Peyer's patch (tissue), 4 donors: ENCODE measurements around the gene BANP. TPM values are rescaled to one million over a fixed set of nuclear protein-coding genes. Genes with fewer than 3 reads are reported as not detected.

Experiments used
- DNase-seq, 3 donors: peaks; one replicate each; pipeline ENCODE4 v3.0.0-alpha.2; 2017 to 2019
- H3K27ac ChIP-seq, 4 donors: fragments of 200-600 bp; sonication (generic); one replicate each; pipeline ENCODE4 v1.5.1; 2016 to 2019
- H3K27me3 ChIP-seq, 2 donors: fragments of 200-600 bp; sonication (generic); one replicate each; pipeline ENCODE4 v1.5.1; 2019
- H3K36me3 ChIP-seq, 3 donors: fragments of 200-600 bp; sonication (generic); one replicate each; pipeline ENCODE4 v1.5.1; 2016 to 2019
- H3K4me1 ChIP-seq, 4 donors: fragments of 200-600 bp; sonication (generic); one replicate each; pipeline ENCODE4 v1.5.1; 2016 to 2019
- H3K4me3 ChIP-seq, 4 donors: fragments of 200-600 bp; sonication (generic); 1 replicate in 3 of 4; 2 replicates in 1 of 4; pipeline ENCODE4 v1.5.1; 2016 to 2019; ENCODE audit warnings: mild to moderate bottlenecking in 1 of 4
- H3K9me3 ChIP-seq, 4 donors: fragments of 200-600 bp; sonication (generic); one replicate each; pipeline ENCODE4 v1.5.1; 2016 to 2019; ENCODE audit warnings: mild to moderate bottlenecking in 1 of 4
- POLR2A ChIP-seq, 2 donors: fragments of 450-650 bp; IDR thresholded peaks; one replicate each; pipeline ENCODE4 v1.5.1; 2017; ENCODE audit warnings: antibody characterized with exemption in 2 of 2, mild to moderate bottlenecking in 2 of 2, moderate library complexity in 2 of 2
- total RNA-seq, 4 donors: library from RNA; depleted of rRNA; stranded (reverse); fragments of >200 nt; gene quantifications; one replicate each; pipeline ENCODE4 v1.1.0, GENCODE V29; 2016
- TF ChIP-seq, protein P1 (sequence below), 6 experiments: fragments of 450-650 bp in 4 of 6; fragments of 200-600 bp in 2 of 6; sonication (generic) in 1 of 6; IDR thresholded peaks; one replicate each; pipeline ENCODE4 v1.5.1; 2017 to 2019; ENCODE audit warnings: antibody characterized with exemption in 6 of 6, mild to moderate bottlenecking in 3 of 6, moderate library complexity in 1 of 6

The BANP gene
- total RNA-seq, 4 donors from 2014 or later: 27.6 to 113 (median 42.7) TPM

DNA sequence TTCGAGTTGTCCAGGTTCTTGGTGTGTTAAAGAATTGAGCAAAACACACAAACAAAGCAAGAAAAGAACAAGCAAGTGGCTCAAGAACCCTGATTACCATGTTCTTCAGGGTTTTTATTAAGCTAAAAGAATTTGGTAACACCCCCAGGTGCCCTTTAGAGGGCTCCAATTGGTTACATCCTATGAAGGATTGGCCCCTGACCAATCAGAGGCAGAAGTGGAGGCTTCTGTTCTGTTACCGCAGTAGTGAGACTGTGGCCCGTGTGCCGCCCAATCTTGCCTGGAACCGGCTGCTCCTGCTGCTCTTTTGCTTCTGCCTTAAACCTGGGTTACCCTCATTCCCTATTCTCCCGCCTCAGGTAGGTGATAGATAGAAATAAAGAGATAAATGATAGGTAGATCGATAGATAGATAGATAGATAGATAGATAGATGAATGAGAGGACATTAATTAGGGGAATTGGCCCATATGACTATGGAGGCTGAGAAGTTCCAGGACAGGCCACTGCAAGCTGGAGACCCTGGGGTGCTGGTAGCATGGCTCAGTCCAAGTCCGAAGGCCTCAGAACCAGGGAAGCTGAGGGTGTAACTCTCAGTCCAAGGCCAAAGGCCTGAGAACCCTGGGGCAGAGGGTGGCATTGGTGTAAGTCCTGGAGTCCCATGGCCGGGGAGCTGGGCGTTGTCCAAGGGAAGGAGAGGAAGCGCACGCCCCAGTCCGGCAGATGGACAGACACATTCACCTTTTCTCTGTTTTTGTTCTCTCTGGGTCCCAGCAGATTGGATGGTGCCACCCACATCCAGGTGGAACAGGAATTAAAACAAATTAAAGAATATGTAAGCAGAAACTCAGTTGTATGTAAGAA is 11.4 kb upstream of the BANP start:
- peaks cover 0 to 2% (median under 1%) of the 10 kb centered on the region in 4 donors for H3K4me1 ChIP-seq
- TF ChIP-seq, protein P1, sequence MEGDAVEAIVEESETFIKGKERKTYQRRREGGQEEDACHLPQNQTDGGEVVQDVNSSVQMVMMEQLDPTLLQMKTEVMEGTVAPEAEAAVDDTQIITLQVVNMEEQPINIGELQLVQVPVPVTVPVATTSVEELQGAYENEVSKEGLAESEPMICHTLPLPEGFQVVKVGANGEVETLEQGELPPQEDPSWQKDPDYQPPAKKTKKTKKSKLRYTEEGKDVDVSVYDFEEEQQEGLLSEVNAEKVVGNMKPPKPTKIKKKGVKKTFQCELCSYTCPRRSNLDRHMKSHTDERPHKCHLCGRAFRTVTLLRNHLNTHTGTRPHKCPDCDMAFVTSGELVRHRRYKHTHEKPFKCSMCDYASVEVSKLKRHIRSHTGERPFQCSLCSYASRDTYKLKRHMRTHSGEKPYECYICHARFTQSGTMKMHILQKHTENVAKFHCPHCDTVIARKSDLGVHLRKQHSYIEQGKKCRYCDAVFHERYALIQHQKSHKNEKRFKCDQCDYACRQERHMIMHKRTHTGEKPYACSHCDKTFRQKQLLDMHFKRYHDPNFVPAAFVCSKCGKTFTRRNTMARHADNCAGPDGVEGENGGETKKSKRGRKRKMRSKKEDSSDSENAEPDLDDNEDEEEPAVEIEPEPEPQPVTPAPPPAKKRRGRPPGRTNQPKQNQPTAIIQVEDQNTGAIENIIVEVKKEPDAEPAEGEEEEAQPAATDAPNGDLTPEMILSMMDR (IDR thresholded peaks at IDR 0.05): no peak
- TF ChIP-seq POLR2A (IDR thresholded peaks at IDR 0.05): no peak
- no peak overlapping the region for H3K27ac ChIP-seq
- no peaks in the 10 kb centered on the region for H3K36me3 ChIP-seq
- no peaks in the 10 kb centered on the region for H3K9me3 ChIP-seq
- no peaks in the 10 kb centered on the region for H3K27me3 ChIP-seq
- DNase-seq: no peak
- H3K4me3 ChIP-seq: no peak overlapping the region

DNA sequence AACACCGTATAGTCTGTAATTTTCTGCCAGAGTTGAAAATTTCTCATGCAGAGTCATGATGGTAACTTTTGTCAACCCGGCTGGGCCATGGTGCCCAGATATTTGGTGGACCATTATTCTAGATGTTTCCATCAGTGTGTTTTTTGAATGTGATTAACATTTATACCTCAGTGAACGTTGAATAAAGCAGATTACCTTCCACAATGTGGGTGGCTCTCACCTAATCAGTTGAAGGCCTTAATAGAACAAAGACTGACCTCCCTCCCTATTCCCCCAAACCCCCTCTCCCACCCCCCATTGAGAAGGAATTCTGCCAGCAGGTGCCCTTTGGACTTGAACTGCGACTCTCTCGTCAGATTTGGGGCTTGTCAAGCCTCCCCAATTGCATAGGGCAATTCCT is 8.6 kb upstream of the BANP start:
- no peaks in the 10 kb centered on the region for H3K27me3 ChIP-seq
- H3K4me1 ChIP-seq: peaks cover 0 to 12% (median 2%) of the 10 kb centered on the region in 4 donors
- TF ChIP-seq, protein P1 (IDR thresholded peaks at IDR 0.05): no peak
- no peak for TF ChIP-seq POLR2A (IDR thresholded peaks at IDR 0.05)
- DNase-seq: no peak
- H3K9me3 ChIP-seq: no peaks in the 10 kb centered on the region
- no peak overlapping the region for H3K4me3 ChIP-seq
- H3K36me3 ChIP-seq: no peaks in the 10 kb centered on the region
- no peak overlapping the region for H3K27ac ChIP-seq

GRCh38 chr16:87945351-87946042 is 5.7 kb upstream of the BANP start:
- TF ChIP-seq POLR2A (IDR thresholded peaks at IDR 0.05): no peak
- TF ChIP-seq, protein P1 (IDR thresholded peaks at IDR 0.05): no peak

GRCh38 chr16:87946596-87947347 is 4.5 kb upstream of the BANP start:
- H3K36me3 ChIP-seq: no peaks in the 10 kb centered on the region
- H3K27ac ChIP-seq: no peak overlapping the region
- no peaks in the 10 kb centered on the region for H3K9me3 ChIP-seq
- no peak overlapping the region for H3K4me3 ChIP-seq
- TF ChIP-seq, protein P1 (IDR thresholded peaks at IDR 0.05): no peak
- no peak for TF ChIP-seq POLR2A (IDR thresholded peaks at IDR 0.05)
- H3K27me3 ChIP-seq: no peaks in the 10 kb centered on the region
- H3K4me1 ChIP-seq: peaks cover 0 to 21% (median 2%) of the 10 kb centered on the region in 4 donors
- DNase-seq: no peak

More at GRCh38 chr16:87945351-87946042, 5.7 kb upstream of the BANP start:
- Histone ChIP-seq H3K36me3 (no peaks in the 10 kb centered on the region), H3K27ac (peak overlapping the region in 2 of 4 donors; percentile 39 to 63), H3K4me3 (peak overlapping the region; percentile 26 to 45 (median 32)), H3K9me3 (no peaks in the 10 kb centered on the region), H3K4me1 (peaks cover 0 to 21% (median 2%) of the 10 kb centered on the region in 4 donors), H3K27me3 (no peaks in the 10 kb centered on the region)
- peak in 2 of 3 donors; percentile 42 to 83 for DNase-seq

DNA sequence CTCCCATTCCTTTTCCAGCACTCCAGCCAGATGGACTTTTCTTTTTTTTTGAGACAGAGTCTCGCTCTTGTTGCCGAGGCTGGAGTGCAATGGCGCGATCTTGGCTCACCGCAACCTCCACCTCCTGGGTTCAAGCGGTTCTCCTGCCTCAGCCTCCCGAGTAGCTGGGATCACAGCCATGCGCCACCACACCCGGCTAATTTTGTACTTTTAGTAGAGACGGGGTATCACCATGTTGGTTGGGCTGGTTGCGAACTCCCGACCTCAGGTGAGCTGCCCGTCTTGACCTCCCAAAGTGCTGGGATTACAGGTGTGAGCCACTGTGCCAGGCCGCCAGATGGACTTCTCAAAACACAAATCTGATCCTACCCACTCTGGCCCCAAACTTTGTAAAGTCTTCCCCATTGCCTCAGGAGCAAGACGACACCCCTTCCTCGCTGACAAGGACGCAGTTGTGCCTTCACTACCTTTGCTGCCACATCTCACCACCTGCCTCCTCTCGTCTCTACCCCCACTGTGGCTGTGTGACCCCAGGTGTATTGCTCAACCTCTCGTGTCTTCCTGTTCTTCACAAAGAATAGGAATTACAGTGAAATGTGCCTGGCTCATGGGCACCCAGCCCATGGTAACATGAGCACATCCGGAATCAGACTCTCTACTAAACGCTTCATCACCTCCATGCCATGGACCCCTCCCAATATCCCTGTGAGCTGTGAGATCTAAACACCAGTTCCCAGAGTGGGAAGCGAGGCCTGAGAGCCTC is 3.7 kb upstream of the BANP start:
- Histone ChIP-seq H3K27ac (peak overlapping the region; percentile 25 to 70 (median 38)), H3K27me3 (no peaks in the 10 kb centered on the region), H3K36me3 (no peaks in the 10 kb centered on the region), H3K4me3 (no peak overlapping the region), H3K4me1 (peaks cover 0 to 27% (median 5%) of the 10 kb centered on the region in 4 donors), H3K9me3 (no peaks in the 10 kb centered on the region)
- DNase-seq: no peak
- TF ChIP-seq POLR2A (IDR thresholded peaks at IDR 0.05): no peak
- TF ChIP-seq, protein P1 (IDR thresholded peaks at IDR 0.05): no peak
